Body of pancreas (tissue), 4 donors: ENCODE measurements around the gene BLID. TPM values are rescaled to one million over a fixed set of nuclear protein-coding genes. Genes with fewer than 3 reads are reported as not detected.

ENCODE experiments used
- ATAC-seq: fragments of 150-250 bp; one replicate; pipeline ENCODE4 v1.9.1; 2016
- DNase-seq, 4 donors: peaks; one replicate each; pipeline ENCODE4 v3.0.0-alpha.2; 2019
- H3K27ac ChIP-seq, 4 donors: fragments of 200-600 bp; sonication (generic); 1 replicate in 3 of 4; 2 replicates in 1 of 4; pipeline versions ENCODE4 v1.5.1 to v1.6.1; 2016 to 2019; ENCODE audit warnings: mild to moderate bottlenecking in 1 of 4, mixed read lengths in 1 of 4, moderate library complexity in 1 of 4
- H3K27me3 ChIP-seq, 2 donors: fragments of 200-600 bp; sonication (generic); one replicate each; pipeline ENCODE4 v1.6.0; 2016; ENCODE audit warnings: mild to moderate bottlenecking in 1 of 2
- H3K36me3 ChIP-seq, 2 donors: fragments of 200-600 bp; sonication (generic); replicated peaks in 1 of 2; 2 replicates each; pipeline ENCODE4 v1.5.1; 2016; ENCODE audit warnings: low read depth in 2 of 2; ENCODE audit not compliant: insufficient read depth in 1 of 2
- H3K4me1 ChIP-seq: fragments of 200-600 bp; sonication (generic); one replicate; pipeline ENCODE4 v1.6.0; 2016
- H3K4me3 ChIP-seq, 2 donors: fragments of 200-600 bp; sonication (generic); 1 replicate in 1 of 2; 2 replicates in 1 of 2; pipeline ENCODE4 v1.5.1; 2016 to 2019
- H3K9me3 ChIP-seq, 3 donors: fragments of 200-600 bp; sonication (generic); 1 replicate in 2 of 3; 2 replicates in 1 of 3; pipeline ENCODE4 v1.5.1; 2016
- POLR2A ChIP-seq, 3 donors: fragments of 450-650 bp; IDR thresholded peaks; one replicate each; pipeline ENCODE4 v1.6.1; 2016; ENCODE audit warnings: antibody characterized with exemption in 3 of 3, mild to moderate bottlenecking in 2 of 3
- WGBS, 2 donors: methylation state at CpG; one replicate each; pipeline ENCODE4 v1.1.5; 2017; 5-methylcytosine and 5-hydroxymethylcytosine counted together
- intact Hi-C: fragments of 100-400 bp; cut with DNase I; formaldehyde crosslinking; loops from one replicate; pipeline ENCODE4 v1.15.1; 2023
- total RNA-seq, 2 donors: library from RNA; depleted of rRNA; stranded (reverse); fragments of >200 nt; gene quantifications; one replicate each; pipeline ENCODE4 v1.1.0, GENCODE V29; 2016
- TF ChIP-seq, protein P1 (sequence below), 7 experiments: fragments of 450-650 bp in 4 of 7; fragments of 200-600 bp in 3 of 7; sonication (generic) in 3 of 7; IDR thresholded peaks; one replicate each; pipeline ENCODE4 v1.5.1; 2016 to 2019; ENCODE audit warnings: antibody characterized with exemption in 7 of 7

Gene BLID
- total RNA-seq, 2 donors from 2014 or later, result not detected

GRCh38 chr11:122085264-122085663 is 30.8 kb downstream of the BLID start:
- Histone ChIP-seq H3K4me3 (no peak overlapping the region), H3K27me3 (no peaks in the 10 kb centered on the region), H3K4me1 (no peaks in the 10 kb centered on the region), H3K27ac (no peak overlapping the region), H3K36me3 (no peaks in the 10 kb centered on the region), H3K9me3 (no peaks in the 10 kb centered on the region)
- ATAC-seq (peak; percentile 45), DNase-seq (no peak)
- TF ChIP-seq POLR2A (IDR thresholded peaks at IDR 0.05), result no peak
- TF ChIP-seq, protein P1, sequence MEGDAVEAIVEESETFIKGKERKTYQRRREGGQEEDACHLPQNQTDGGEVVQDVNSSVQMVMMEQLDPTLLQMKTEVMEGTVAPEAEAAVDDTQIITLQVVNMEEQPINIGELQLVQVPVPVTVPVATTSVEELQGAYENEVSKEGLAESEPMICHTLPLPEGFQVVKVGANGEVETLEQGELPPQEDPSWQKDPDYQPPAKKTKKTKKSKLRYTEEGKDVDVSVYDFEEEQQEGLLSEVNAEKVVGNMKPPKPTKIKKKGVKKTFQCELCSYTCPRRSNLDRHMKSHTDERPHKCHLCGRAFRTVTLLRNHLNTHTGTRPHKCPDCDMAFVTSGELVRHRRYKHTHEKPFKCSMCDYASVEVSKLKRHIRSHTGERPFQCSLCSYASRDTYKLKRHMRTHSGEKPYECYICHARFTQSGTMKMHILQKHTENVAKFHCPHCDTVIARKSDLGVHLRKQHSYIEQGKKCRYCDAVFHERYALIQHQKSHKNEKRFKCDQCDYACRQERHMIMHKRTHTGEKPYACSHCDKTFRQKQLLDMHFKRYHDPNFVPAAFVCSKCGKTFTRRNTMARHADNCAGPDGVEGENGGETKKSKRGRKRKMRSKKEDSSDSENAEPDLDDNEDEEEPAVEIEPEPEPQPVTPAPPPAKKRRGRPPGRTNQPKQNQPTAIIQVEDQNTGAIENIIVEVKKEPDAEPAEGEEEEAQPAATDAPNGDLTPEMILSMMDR (IDR thresholded peaks at IDR 0.05), result no peak
- 41 to 44% methylated on average over 1 of the region's 1 CpG for WGBS, 2 donors
- intact Hi-C loops, result no loop called here

DNA sequence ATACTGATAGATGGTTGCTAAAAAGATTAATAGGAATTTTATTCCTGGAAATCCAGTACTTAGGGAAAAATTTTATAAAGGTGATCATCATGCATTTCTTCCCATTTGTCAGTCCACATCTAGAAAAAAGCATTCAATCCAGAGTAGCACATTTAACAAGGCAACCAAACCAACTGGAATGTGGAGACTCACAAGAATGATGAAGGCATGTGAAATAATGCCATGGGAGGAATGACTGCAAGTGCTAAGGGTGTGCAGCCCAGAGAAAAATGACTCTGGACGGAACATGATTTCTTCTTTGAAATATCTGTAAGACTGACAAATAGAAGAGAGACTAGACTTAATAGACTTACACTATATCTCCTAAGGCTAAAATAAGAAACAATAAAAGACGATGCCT is 33.8 kb downstream of the BLID start:
- H3K27ac ChIP-seq, result no peak overlapping the region
- 76 to 87% methylated on average over 2 of the region's 2 CpGs for WGBS, 2 donors
- H3K4me3 ChIP-seq, result no peak overlapping the region
- H3K4me1 ChIP-seq, result no peaks in the 10 kb centered on the region
- H3K36me3 ChIP-seq, result no peaks in the 10 kb centered on the region
- DNase-seq (no peak), ATAC-seq (no peak)
- H3K27me3 ChIP-seq, result no peaks in the 10 kb centered on the region
- intact Hi-C loops, result no loop called here
- H3K9me3 ChIP-seq, result no peaks in the 10 kb centered on the region
- no peak for TF ChIP-seq POLR2A (IDR thresholded peaks at IDR 0.05)
- TF ChIP-seq, protein P1 (IDR thresholded peaks at IDR 0.05), result no peak

GRCh38 chr11:122081073-122081472 is 34.9 kb downstream of the BLID start:
- TF ChIP-seq, protein P1 (IDR thresholded peaks at IDR 0.05), result no peak
- TF ChIP-seq POLR2A (IDR thresholded peaks at IDR 0.05), result no peak
- DNase-seq (no peak), ATAC-seq (no peak)
- intact Hi-C loops, result no loop called here
- Histone ChIP-seq H3K27me3 (no peaks in the 10 kb centered on the region), H3K9me3 (no peaks in the 10 kb centered on the region), H3K27ac (no peak overlapping the region), H3K36me3 (no peaks in the 10 kb centered on the region), H3K4me1 (no peaks in the 10 kb centered on the region), H3K4me3 (no peak overlapping the region)

- no peak overlapping the region for H3K4me3 ChIP-seq
- ATAC-seq (no peak), DNase-seq (no peak)
- H3K36me3 ChIP-seq, result no peaks in the 10 kb centered on the region
- no peak overlapping the region for H3K27ac ChIP-seq
- 89 to 90% methylated on average over 1 of the region's 1 CpG for WGBS, 2 donors
- intact Hi-C loops, result no loop called here
- no peaks in the 10 kb centered on the region for H3K9me3 ChIP-seq
- TF ChIP-seq, protein P1 (IDR thresholded peaks at IDR 0.05), result no peak
- no peak for TF ChIP-seq POLR2A (IDR thresholded peaks at IDR 0.05)
- H3K4me1 ChIP-seq, result no peaks in the 10 kb centered on the region
- H3K27me3 ChIP-seq, result no peaks in the 10 kb centered on the region
Measured at GRCh38 chr11:122077459-122077858, 38.6 kb downstream of the BLID start.

DNA sequence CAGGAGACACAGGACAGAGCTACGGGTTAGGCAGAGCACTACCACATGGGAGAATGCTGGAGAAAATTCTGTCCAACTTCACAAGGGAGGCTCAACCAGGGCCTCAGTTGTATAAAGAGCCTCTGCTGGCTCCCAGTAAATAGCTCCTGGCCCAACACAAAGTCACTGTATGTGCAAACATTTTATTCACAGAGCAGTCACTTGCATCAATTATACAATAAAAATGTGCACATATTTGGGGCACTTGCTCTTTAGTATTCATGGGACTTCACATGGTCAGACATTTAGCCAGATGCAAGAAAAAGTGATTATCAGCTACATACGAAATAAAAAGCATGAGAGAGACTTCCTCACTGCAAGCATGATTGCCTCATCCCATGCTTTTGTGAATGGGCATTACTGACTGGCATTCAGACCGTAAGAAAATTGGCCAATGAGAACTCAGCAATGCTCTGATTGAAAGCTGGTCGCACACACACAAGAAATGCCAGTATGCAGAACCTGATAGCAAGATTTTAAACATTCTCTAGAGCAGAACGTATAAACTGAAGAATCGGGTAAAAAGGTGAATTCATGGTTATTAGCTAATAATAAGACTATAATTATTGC is 39.4 kb downstream of the BLID start:
- Histone ChIP-seq H3K4me3 (no peak overlapping the region), H3K4me1 (no peaks in the 10 kb centered on the region), H3K9me3 (no peaks in the 10 kb centered on the region), H3K27ac (no peak overlapping the region), H3K36me3 (no peaks in the 10 kb centered on the region), H3K27me3 (no peaks in the 10 kb centered on the region)
- intact Hi-C loops, result no loop called here
- DNase-seq (no peak), ATAC-seq (no peak)
- WGBS, 2 donors, result 59 to 61% methylated on average over 6 of the region's 6 CpGs
- TF ChIP-seq POLR2A (IDR thresholded peaks at IDR 0.05), result no peak
- TF ChIP-seq, protein P1 (IDR thresholded peaks at IDR 0.05), result no peak
